WERI-Rb-1 (cell line): Measurements from ENCODE around the gene PET117.
"Not testable (repeated sequence)": the region's sequence is repeated elsewhere in the genome, so short reads cannot be mapped to it uniquely, and the experiment has no call there.

ENCODE experiments used
- DNase-seq: peaks from one replicate; pipeline ENCODE4 v3.0.0-alpha.2; 2020
- H3K27ac ChIP-seq: fragments of 250-450 bp; sonication (Bioruptor Pico); 2 replicates; pipeline ENCODE4 v1.5.1; 2020; ENCODE audit warnings: mild to moderate bottlenecking, moderate library complexity
- H3K27me3 ChIP-seq: fragments of 250-450 bp; sonication (Bioruptor Pico); 2 replicates; pipeline ENCODE4 v1.5.1; 2021; ENCODE audit warnings: mild to moderate bottlenecking, low read depth, moderate library complexity; ENCODE audit not compliant: insufficient read depth, severe bottlenecking
- H3K36me3 ChIP-seq: fragments of 250-450 bp; sonication (Bioruptor Pico); 2 replicates; pipeline ENCODE4 v1.5.1; 2020; ENCODE audit warnings: mild to moderate bottlenecking, moderate library complexity
- H3K4me3 ChIP-seq: 2 replicates; pipeline ENCODE4 v1.5.1; 2011; ENCODE audit warnings: low read depth, mild to moderate bottlenecking, control low read depth, low read length
- H3K9me3 ChIP-seq: fragments of 250-450 bp; sonication (Bioruptor Pico); 2 replicates; pipeline ENCODE4 v1.5.1; 2021; ENCODE audit warnings: mild to moderate bottlenecking, moderate library complexity; ENCODE audit not compliant: severe bottlenecking
- TF ChIP-seq, protein P1 (sequence below): IDR thresholded peaks from 2 replicates; pipeline ENCODE4 v1.5.1; 2011; ENCODE audit warnings: low read depth, mild to moderate bottlenecking, control low read depth, inconsistent platforms, low read length

Gene PET117

GRCh38 chr20:18093388-18093787 is 44.3 kb upstream of the PET117 start:
- TF ChIP-seq, protein P1, sequence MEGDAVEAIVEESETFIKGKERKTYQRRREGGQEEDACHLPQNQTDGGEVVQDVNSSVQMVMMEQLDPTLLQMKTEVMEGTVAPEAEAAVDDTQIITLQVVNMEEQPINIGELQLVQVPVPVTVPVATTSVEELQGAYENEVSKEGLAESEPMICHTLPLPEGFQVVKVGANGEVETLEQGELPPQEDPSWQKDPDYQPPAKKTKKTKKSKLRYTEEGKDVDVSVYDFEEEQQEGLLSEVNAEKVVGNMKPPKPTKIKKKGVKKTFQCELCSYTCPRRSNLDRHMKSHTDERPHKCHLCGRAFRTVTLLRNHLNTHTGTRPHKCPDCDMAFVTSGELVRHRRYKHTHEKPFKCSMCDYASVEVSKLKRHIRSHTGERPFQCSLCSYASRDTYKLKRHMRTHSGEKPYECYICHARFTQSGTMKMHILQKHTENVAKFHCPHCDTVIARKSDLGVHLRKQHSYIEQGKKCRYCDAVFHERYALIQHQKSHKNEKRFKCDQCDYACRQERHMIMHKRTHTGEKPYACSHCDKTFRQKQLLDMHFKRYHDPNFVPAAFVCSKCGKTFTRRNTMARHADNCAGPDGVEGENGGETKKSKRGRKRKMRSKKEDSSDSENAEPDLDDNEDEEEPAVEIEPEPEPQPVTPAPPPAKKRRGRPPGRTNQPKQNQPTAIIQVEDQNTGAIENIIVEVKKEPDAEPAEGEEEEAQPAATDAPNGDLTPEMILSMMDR = no peak
- H3K9me3 ChIP-seq = no peaks in the 10 kb centered on the region
- no peak overlapping the region for H3K27ac ChIP-seq

GRCh38 chr20:18094191-18094590 is 43.5 kb upstream of the PET117 start:
- no peak for DNase-seq
- TF ChIP-seq, protein P1 = no peak
- Histone ChIP-seq H3K9me3 (no peaks in the 10 kb centered on the region), H3K27me3 (no peaks in the 10 kb centered on the region), H3K4me3 (no peak overlapping the region), H3K27ac (no peak overlapping the region), H3K36me3 (no peaks in the 10 kb centered on the region)

More at GRCh38 chr20:18093388-18093787, 44.3 kb upstream of the PET117 start:
- no peak overlapping the region for H3K4me3 ChIP-seq
- H3K36me3 ChIP-seq = no peaks in the 10 kb centered on the region
- no peak for DNase-seq
- no peaks in the 10 kb centered on the region for H3K27me3 ChIP-seq

GRCh38 chr20:18100569-18100968 is 37.1 kb upstream of the PET117 start:
- DNase-seq = not testable (repeated sequence)

DNA sequence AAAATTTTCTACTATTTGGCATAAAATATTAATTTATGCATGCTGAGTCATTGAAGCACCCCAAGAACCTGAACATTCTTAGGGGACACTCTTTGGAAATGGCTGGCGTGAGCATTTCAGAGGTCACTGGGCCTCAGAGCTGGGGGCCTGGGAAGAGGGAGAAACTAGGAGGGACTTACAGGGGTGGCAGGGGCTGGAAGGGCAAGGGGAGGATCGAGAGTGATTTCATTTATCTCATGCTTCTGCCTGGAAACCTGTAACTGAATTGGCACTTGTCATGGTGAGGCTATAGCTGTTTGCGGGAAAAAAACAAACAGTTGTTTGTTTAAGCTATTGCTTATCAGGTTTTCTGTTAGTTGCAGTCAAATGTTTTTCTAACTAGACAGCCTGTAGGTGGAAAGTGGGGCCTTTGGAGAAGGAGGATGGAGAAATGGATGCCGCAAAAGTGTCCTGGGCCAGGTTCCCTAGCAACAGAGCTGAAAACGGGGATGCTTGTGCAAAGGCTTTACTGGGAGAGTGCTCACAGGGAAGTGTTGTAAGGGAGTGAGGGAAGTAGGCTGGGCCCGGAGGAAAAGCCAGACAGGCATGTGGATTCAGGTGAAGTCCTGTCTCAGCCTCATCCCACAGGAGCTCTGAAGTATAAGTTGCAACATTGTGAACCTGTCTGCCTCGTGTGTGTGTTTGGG is 36.4 kb upstream of the PET117 start:
- Histone ChIP-seq H3K36me3 (no peaks in the 10 kb centered on the region), H3K27ac (no peak overlapping the region), H3K9me3 (no peaks in the 10 kb centered on the region), H3K4me3 (no peak overlapping the region), H3K27me3 (no peaks in the 10 kb centered on the region)
- no peak for DNase-seq
- TF ChIP-seq, protein P1 = no peak

More at GRCh38 chr20:18100569-18100968, 37.1 kb upstream of the PET117 start:
- not testable (repeated sequence) for H3K27me3 ChIP-seq, H3K4me3 ChIP-seq, H3K27ac ChIP-seq, H3K36me3 ChIP-seq, H3K9me3 ChIP-seq

- H3K27ac ChIP-seq = no peak overlapping the region
- TF ChIP-seq, protein P1 = no peak
- no peaks in the 10 kb centered on the region for H3K27me3 ChIP-seq
- H3K36me3 ChIP-seq = no peaks in the 10 kb centered on the region
- no peak for DNase-seq
- no peak overlapping the region for H3K4me3 ChIP-seq
- H3K9me3 ChIP-seq = no peaks in the 10 kb centered on the region
These were observed 34.2 kb upstream of the PET117 start for GRCh38 chr20:18103497-18103896.

DNA sequence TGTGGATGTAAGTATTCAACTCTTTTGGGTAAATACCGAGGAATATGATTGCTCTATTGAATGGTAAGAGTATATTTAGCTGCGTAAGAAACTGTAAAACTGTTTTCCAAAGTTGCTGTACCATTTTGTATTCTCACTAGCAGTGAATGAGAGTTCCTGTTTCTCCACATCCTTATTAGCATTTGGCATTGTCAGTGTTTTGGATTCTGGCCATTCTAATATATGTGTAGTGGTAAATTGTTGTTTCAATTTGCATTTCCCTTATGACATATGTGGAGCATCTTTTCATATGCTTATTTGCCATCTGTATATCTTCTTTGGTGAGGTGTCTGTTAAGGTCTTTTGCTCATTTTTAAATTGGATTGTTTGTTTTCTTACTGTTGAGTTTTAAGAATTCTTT is 29.3 kb upstream of the PET117 start:
- Histone ChIP-seq H3K27me3 (no peaks in the 10 kb centered on the region), H3K9me3 (no peaks in the 10 kb centered on the region), H3K27ac (no peak overlapping the region), H3K36me3 (no peaks in the 10 kb centered on the region), H3K4me3 (no peak overlapping the region)
- TF ChIP-seq, protein P1 = no peak
- DNase-seq = no peak

GRCh38 chr20:18128574-18128973 is 9.1 kb upstream of the PET117 start:
- not testable (repeated sequence) for H3K27me3 ChIP-seq, DNase-seq, H3K27ac ChIP-seq, H3K9me3 ChIP-seq, H3K36me3 ChIP-seq, H3K4me3 ChIP-seq
